NCI-H345 treated with DMSO at 0.1 percent for 48 hours (cell line): ENCODE results near the gene COL3A1.

Source experiments
- DNase-seq: peaks from one replicate; lab custom pipeline; 2025; ENCODE audit not compliant: unreplicated experiment; lab: John Stamatoyannopoulos, UW

COL3A1 gene

DNA sequence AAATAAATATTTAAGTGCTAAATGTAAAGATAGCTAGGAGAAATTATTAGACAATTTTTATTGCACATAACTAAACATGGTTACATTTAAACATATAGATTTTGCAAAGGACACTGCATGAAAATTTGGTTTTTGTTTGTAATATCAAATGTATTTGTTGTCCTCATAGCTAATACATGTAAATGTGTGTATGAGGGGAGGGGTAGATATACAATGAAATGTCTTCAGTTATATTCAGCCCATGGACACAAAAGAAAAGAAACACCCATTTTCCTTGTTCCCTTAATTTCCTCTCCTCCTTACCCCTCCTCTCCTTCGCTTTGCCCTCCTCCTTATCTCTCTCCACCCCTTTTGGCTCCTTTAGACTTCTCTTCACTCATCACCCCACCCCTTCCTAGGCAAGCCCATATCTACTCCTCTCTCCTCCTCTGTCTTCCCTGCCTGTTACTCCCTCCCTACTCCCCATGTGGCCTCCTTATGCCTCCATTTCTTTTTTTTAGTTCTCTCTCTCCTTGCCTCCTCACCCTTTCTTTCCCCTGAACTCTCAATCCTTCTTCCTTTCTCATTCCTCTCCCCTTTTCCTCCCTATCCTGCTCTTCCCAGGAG is 1.4 kb downstream of the COL3A1 start:
- DNase-seq, result no peak

DNA sequence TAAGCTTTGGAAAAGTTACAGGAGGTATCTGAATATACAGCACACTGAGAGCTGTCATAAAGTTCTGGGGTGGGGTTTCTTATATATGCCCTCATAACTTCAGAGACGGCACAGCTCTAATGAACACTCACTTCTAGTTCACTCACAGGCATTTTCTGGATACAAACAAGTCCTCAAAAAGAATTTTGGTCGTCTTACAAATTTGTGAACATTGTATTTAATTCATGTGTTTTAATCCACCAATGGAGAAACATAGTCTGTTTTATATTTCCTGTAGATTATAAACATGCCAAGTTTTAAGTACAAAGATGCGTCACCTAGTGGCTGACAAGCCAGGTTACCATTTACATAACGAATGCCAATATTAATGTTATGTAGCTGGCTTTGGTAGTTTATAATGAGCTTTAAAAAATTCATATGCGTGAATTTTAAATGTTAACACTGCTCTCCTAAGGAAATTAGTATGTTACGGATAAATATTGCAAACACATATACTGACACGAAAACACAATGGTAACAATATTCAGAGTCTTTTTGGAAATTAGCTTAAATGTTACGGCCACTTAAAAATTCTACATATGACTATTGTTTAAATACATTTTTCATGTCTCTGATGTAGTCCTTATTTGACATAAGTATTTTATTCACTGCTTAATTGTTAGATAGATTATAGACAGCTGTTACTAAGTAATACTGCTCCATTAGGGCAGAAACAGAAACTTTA is 2.5 kb downstream of the COL3A1 start:
- DNase-seq, result no peak

DNA sequence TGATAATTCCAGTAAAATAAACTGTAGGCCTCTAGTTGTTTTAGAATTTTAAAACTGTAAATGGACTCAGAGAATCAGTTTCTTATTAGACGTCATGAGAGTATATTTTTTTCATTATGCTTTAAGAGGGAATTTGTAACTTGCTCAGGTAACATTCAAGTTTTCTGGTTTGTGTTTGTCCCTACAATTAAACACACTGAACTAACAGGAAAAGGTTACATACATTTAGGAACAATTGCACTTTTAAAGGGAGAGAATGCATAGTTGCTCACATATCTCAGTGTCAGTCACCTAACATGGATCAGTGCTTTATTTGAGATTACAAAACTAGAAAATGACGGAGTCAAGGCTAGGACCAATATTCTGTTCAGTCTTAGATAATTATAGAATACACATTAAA is 3.1 kb downstream of the COL3A1 start:
- no peak for DNase-seq

DNA sequence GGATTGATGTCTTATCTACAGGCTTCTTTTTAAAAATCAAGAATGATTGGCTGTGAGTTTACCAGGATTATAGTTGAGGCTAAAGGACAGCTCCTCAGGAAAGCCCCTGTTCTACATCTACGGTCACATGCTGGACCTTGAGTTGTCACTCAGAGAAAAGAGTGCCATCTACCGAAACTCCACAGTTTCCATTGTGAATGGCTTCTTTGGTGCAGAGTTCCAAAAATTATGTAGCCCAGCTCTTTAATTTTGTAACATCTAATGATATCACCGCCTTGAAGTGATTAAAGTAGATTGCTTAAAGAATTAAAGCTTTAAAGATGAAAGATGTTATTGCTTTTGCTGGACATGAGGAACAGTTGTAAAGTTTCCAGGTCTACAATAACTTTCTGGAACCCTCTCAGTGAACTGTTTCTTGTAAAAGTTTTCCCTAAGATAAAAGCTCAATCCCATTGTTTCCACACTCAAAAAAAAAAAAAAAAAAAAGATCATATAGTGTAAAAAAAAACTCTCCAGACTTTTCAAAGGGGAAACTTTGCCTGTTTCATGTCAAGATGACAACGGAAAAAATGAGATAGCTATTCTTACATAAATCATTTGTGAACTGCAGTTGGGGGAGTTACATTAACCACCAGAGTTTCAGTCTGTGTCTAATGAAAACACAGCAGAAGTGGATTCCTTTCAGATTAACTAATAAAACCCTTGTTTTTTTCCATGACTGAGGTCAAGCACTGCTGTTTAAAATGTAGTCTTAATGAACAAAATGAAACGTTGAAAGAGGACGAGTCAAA is 4.3 kb downstream of the COL3A1 start:
- DNase-seq, result no peak

GRCh38 chr2:188979187-188980114 is 5.3 kb downstream of the COL3A1 start:
- DNase-seq, result no peak

GRCh38 chr2:188983427-188984064 is 9.4 kb downstream of the COL3A1 start:
- DNase-seq, result no peak

- no peak for DNase-seq
These were observed 9.9 kb downstream of the COL3A1 start for GRCh38 chr2:188984065-188984491.

GRCh38 chr2:188984680-188985079 is 10.5 kb downstream of the COL3A1 start:
- no peak for DNase-seq

GRCh38 chr2:188986839-188987238 is 12.7 kb downstream of the COL3A1 start:
- no peak for DNase-seq

GRCh38 chr2:188993247-188993646 is 19.1 kb downstream of the COL3A1 start:
- no peak for DNase-seq

DNA sequence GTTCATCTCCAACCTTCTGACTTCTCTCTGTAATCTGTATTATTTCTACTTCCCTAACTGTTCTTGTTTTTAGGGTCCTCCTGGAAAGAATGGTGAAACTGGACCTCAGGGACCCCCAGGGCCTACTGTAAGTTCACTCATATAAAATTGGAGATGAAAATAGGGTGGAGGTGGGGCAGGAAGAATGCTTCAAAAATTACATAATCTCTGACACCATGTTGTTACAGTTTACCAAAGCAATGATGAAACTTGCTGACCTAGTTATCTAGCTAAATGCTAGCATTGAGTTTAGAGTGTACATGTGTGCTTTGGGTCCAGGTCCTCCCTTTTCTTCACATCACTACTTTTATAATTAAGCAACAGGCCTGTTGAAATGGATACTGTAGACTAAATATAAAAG is 23.1 kb downstream of the COL3A1 start:
- DNase-seq, result no peak

GRCh38 chr2:189000221-189000620 is 26.0 kb downstream of the COL3A1 start:
- DNase-seq, result no peak

DNA sequence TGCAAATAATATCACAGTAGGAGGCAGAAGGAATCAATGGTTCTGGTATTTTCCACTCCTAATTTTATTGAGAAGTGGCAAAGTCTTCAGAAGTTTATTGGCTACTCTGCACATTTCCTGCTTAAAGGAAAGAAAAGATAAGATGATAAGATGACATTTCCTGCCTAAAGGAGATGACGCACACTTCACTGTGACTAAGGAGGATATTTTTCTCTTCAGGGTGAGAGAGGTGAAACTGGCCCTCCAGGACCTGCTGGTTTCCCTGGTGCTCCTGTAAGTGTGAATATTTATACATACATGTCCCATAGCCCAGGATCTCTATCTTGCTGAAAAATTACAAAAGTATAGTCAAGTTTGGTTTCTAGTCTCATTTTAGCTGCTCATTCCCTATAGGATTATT is 27.9 kb downstream of the COL3A1 start:
- DNase-seq, result no peak

DNA sequence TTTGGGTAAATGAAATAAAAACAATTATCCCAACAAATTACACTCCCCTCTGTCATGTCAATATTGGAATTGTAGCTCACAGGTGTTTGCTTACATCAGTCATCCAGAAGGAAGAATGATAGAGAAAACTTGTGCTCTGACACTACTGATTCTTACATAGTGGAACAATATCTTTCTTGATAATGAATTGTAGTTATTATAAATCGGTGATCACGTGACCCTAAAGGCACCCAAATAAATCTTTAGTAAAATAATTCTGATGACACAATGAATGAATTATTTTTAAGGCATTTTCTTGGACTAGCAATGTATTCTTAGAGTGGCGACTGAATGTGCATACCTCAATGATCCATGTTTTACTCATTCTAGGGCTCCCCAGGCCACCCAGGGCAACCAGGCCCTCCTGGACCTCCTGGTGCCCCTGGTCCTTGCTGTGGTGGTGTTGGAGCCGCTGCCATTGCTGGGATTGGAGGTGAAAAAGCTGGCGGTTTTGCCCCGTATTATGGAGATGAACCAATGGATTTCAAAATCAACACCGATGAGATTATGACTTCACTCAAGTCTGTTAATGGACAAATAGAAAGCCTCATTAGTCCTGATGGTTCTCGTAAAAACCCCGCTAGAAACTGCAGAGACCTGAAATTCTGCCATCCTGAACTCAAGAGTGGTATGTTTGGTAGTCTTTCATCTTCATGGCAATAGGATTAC is 34.5 kb downstream of the COL3A1 start:
- no peak for DNase-seq

DNA sequence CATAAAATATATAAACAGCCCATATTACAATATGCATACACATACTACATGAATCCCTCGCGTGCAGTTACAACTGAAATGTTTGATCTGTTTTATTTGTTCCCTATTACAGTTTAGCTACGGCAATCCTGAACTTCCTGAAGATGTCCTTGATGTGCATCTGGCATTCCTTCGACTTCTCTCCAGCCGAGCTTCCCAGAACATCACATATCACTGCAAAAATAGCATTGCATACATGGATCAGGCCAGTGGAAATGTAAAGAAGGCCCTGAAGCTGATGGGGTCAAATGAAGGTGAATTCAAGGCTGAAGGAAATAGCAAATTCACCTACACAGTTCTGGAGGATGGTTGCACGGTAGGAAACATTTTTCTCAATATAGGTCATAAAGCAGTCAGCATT is 36.4 kb downstream of the COL3A1 start:
- DNase-seq, result no peak

DNA sequence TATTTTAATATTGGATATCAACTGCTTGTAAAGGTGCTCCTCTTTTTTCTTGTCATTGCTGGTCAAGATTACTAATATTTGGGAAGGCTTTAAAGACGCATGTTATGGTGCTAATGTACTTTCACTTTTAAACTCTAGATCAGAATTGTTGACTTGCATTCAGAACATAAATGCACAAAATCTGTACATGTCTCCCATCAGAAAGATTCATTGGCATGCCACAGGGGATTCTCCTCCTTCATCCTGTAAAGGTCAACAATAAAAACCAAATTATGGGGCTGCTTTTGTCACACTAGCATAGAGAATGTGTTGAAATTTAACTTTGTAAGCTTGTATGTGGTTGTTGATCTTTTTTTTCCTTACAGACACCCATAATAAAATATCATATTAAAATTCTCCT is 38.2 kb downstream of the COL3A1 start:
- DNase-seq, result no peak

DNA sequence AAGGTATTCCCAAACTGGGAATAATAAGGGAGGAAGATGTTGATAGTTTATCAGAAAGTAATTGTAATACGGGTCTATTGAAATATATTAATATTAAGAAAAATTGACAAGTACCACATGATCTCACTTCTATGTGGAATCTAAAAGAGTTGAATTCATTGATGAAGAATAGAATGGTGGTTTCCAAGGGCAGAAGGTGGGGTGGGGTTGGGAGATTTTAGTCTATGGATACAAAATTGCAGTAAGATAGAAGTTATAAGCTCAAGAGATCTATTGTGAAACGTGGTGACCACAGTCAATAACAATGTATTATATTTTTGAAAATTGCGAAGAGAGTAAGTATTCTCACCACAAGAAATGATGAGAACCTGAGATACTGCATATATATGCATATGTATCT is 38.9 kb downstream of the COL3A1 start:
- no peak for DNase-seq

GRCh38 chr2:189013671-189014448 is 39.7 kb downstream of the COL3A1 start:
- DNase-seq, result no peak

DNA sequence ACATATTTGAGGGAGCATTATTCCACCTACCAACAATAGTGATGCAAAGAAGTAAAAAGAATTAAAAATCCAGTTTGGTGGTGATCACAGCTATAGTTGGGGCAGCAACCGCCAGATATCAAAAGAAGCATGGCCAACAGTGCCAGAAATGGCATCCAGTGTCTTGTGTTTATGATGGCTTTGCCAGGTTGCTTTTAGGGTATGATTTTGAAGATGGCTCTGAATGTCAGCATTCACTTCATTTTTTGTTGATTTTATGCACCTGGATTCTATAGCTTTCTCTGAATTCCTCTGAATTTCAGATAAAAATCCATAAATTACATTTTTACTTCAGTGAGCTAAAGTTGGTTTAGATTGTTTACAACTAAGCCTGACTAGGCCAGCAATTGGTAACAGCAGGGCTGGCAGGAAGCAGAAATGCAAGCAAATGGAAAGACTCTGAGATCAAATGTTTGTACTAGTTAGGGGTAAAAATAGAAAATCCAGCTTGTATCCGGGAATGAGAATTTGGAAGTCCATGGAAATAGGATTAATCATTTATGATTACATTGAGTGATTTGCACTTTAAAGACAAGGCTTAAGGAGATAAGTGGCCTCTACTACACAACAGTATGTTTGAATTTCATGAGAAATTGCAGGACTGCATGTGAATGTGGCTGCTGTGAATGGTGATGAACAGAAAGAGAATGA is 40.4 kb downstream of the COL3A1 start:
- no peak for DNase-seq
